AG04450 (cell line): Measurements from ENCODE around the gene ALOX15B. TPM values are rescaled to one million over a fixed set of nuclear protein-coding genes. Genes with fewer than 3 reads are reported as not detected.

Experiments used
- CTCF ChIA-PET: fragments of 300-600, 350-600 bp; formaldehyde crosslinking; extraction: SDS; loops from one replicate; lab custom pipeline; 2022; ENCODE audit warnings: antibody characterized with exemption, inconsistent platforms; lab: Charles Lee
- POLR2A ChIA-PET: fragments of 350-600 bp; formaldehyde crosslinking; extraction: SDS; loops from one replicate; lab custom pipeline; 2021; ENCODE audit warnings: antibody characterized with exemption, inconsistent platforms; lab: Yijun Ruan, JAX
- DNase-seq: peaks from one replicate; pipeline ENCODE4 v3.0.0-alpha.2; 2011; ENCODE audit warnings: low read depth, low spot score
- H3K27ac ChIP-seq: one replicate; pipeline ENCODE4 v1.5.1; 2012; ENCODE audit warnings: low read depth, low read length, control low read depth
- H3K27me3 ChIP-seq: one replicate; pipeline ENCODE4 v1.6.0; 2012; ENCODE audit warnings: low read length; ENCODE audit not compliant: control insufficient read depth, insufficient read depth
- H3K4me3 ChIP-seq: 2 replicates; pipeline ENCODE4 v1.5.1; 2011; ENCODE audit warnings: mild to moderate bottlenecking, low read depth, low read length, control low read depth
- H3K9me3 ChIP-seq: 2 replicates; pipeline ENCODE4 v1.5.1; 2012; ENCODE audit warnings: low read length; ENCODE audit not compliant: control insufficient read depth, insufficient read depth
- CTCF ChIP-seq: IDR thresholded peaks from 2 replicates; pipeline ENCODE4 v1.5.1; 2011; ENCODE audit warnings: low read depth, low read length, control low read depth, inconsistent platforms
- polyA plus RNA-seq: library from polyadenylated mRNA; depleted of rRNA; stranded (reverse); fragments of >200 nt; gene quantifications from 2 replicates; pipeline ENCODE4 v1.2.3, GENCODE V29; 2011

ALOX15B gene
- polyA plus RNA-seq, 1 experiment = not detected

GRCh38 chr17:8044819-8045810 lies 6.3 kb downstream of the ALOX15B start:
- POLR2A ChIA-PET = no interaction called here
- H3K4me3 ChIP-seq = no peak overlapping the region
- H3K27ac ChIP-seq = no peak overlapping the region
- no peaks in the 10 kb centered on the region for H3K9me3 ChIP-seq
- H3K27me3 ChIP-seq = peaks cover 38% of the 10 kb centered on the region
- CTCF ChIA-PET = interaction anchor here (1.0 to 1.2 kb wide), 2 partner anchors 13 to 61 kb away, joined by 3 to 4 read pairs; no protein-coding TSS in a partner anchor
- no peak for DNase-seq
- TF ChIP-seq CTCF = no peak

- CTCF ChIA-PET = interaction anchor here (1.6 kb wide), 1 partner anchor 14 kb away, joined by 7 read pairs; no protein-coding TSS in a partner anchor
- no peak for TF ChIP-seq CTCF
- Histone ChIP-seq H3K27ac (no peak overlapping the region), H3K27me3 (peaks cover 31% of the 10 kb centered on the region), H3K9me3 (no peaks in the 10 kb centered on the region), H3K4me3 (no peak overlapping the region)
- no peak for DNase-seq
- POLR2A ChIA-PET = no interaction called here
Measured at GRCh38 chr17:8046306-8046928, 7.6 kb downstream of the ALOX15B start.

- no peak for TF ChIP-seq CTCF
- ChIA-PET CTCF (interaction anchor here (1.6 to 1.7 kb wide), 2 partner anchors 10 to 13 kb away, joined by 5 to 7 read pairs; no protein-coding TSS in a partner anchor), POLR2A (no interaction called here)
- Histone ChIP-seq H3K27ac (no peak overlapping the region), H3K27me3 (peaks cover 35% of the 10 kb centered on the region), H3K4me3 (no peak overlapping the region), H3K9me3 (no peaks in the 10 kb centered on the region)
- DNase-seq = no peak
Measured at GRCh38 chr17:8046929-8047768, 8.3 kb downstream of the ALOX15B start.

GRCh38 chr17:8047769-8048110 lies 8.9 kb downstream of the ALOX15B start:
- no peak for DNase-seq
- TF ChIP-seq CTCF = no peak
- Histone ChIP-seq H3K27ac (no peak overlapping the region), H3K27me3 (peaks cover 39% of the 10 kb centered on the region), H3K9me3 (no peaks in the 10 kb centered on the region), H3K4me3 (no peak overlapping the region)
- ChIA-PET POLR2A (no interaction called here), CTCF (interaction anchor here (1.6 to 1.7 kb wide), 2 partner anchors 9 to 12 kb away, joined by 5 to 7 read pairs; no protein-coding TSS in a partner anchor)
